ENCODE measurements around the gene ZNF280A. TPM values are rescaled to one million over a fixed set of nuclear protein-coding genes. Genes with fewer than 3 reads are reported as not detected.
"Not testable (repeated sequence)": the region's sequence is repeated elsewhere in the genome, so short reads cannot be mapped to it uniquely, and the experiment has no call there.

Gene ZNF280A
- total RNA-seq, 1 experiment from 2014 or later, result 8.8 TPM

DNA sequence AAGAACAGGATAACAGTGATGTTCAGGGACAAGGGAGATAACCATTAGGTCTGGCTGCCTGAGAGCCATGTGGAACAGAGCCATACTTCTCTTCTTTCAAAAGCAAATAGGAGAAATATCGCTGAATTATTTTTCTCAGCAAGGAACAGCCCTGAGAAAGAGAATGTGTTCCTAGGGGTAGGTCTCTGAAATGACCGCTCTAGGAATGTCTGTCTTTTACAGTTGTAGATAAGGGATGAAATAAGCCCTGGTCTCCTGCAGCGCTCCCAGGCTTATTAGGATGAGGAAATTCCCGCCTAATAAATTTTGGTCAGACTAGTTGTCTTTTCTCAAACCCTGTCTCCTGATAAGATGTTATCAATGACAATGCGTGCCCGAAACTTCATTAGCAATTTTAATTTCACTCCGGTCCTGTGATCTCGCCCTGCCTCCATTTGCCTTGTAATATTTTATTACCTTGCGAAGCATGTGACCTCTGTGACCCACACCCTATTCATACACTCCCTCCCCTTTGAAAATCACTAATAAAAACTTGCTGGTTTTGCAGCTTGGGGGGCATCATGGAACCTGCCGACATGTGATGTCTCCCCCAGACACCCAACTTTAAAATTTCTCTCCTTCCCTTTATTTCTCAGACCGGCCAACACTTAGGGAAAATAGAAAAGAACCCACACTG is 51.1 kb downstream of the ZNF280A start:
- not testable (repeated sequence) for DNase-seq (ENCODE audit: low spot score)

DNA sequence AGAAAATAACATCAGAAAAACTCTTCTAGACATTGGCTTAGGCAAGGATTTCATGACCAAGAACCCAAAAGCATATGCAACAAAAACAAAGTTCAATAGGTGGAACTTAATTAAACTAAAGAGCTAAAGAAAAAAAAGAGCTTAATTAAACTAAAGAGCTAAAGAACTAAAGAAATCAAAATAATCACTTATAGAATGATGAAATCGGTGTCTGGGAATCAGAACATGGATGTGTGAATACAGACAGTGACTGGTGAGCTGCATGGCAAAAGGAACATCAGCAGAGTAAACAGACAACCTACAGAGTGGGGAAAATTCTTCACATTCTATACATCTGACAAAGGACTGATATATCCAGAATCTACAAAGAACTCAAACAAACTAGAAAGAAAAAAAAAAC is 53.0 kb downstream of the ZNF280A start:
- no peak for DNase-seq (ENCODE audit: low spot score)

DNA sequence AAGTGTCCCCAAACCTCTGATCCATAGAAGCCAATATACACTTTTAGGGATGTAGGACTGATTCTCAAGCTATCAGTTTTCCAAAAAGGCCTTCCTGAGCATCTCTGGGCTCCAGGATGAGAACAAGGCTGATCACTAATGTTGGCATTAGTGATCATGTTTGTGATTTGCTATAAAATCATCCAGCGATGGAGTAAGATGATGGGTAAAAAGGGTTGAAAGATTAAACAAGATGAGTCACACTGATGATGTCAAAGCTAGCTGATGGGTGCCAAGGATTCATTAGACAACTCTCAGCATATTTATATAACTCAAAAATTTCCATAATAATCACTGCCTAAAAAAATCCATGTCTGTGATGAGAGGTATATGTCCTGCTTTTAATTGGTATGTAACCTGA is 54.3 kb downstream of the ZNF280A start:
- no peak for DNase-seq (ENCODE audit: low spot score)

DNA sequence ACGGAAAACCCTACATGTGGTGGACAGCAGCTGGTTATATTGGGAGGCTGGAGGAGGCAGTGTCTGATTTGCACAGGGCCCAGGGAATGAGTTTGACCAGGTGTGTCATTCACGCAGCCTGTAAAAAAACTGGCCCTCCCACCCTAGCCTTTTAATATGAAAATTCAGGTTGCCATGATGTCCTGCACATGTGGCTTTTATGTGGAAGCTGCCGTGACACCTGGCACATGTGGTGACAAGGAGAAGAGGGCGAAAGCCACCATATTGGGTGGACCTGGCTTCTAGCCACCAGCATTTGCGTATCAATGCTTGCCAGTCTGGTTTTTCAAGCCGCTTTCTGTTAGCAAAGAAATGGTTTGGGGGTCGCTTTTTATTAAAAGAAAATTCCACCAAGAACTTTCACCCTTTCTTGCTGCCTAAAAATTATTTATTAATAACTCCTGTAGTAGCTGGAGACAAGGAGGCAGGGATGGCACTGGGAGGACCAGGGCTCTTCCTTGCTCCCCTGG is 54.9 kb downstream of the ZNF280A start:
- no peak for DNase-seq (ENCODE audit: low spot score)

DNA sequence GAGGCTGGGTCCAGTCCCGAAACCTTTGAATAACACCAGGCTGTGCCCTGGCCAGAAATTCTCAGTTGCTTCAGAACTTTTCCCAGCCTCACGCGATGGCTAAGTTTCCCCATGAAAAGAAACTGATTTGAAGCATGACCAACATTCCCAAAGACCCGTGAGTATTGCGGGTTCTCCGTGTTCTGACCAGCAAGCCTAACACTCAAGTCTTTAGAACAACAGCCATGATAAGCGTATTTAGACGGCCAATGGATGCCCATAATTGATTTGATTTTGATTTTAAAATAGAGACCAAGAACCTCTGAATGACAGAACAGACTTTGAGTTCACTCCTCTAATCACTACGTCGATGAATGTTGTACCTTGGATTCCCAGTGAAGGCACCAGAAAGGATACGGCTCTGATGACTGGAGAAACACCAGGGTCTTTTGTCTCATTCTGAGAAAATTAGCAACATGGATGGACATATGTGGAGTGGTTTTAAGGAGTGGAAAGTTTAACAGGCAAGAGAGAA is 55.5 kb downstream of the ZNF280A start:
- no peak for DNase-seq (ENCODE audit: low spot score)

DNA sequence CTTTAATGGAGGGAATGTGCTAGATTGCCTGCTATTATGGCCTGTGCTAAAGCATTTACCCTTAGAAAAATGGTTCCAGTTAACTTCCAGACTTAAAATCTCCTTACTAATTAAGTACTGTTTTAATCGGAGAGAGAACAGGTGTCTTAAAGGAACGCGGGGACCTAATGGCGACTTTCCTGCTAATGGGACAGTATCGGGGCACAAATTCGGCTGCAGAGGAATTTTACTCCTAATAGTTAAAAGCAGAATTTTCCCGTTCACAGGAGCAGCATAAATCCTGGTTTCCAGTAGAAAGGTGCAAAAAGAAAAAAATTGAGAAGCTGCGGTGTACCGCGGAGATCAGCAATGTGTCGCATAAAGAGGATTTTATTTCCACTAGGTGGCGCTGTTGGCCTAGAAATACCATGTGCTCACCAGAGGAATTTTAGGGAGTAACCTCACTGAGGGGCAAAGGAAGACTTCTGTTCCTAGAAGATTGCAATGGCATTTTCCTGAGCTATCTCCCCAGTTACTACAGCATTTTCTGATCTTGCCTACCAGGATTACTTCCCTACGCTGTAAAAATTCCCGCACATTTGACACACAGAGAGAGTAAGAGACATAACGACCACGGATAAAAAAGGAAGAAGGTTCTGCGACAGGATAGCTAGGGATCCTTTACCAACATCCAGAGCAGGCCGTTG is 56.1 kb downstream of the ZNF280A start:
- DNase-seq (ENCODE audit: low spot score), result peak; percentile 35

Other genes with a start within 250 kb of the ZNF280A start
- gene ZNF280B, start 11.5 kb downstream of the ZNF280A start, total RNA-seq (2014; rRNA removed; shearing (Covaris generic)), result 3.0 TPM in 2 replicates
- gene PRAME, start 39.0 kb upstream of the ZNF280A start, total RNA-seq (2014; rRNA removed; shearing (Covaris generic)), result 53.8 and 57.4 TPM in 2 replicates
- gene GGTLC2, start 124.3 kb upstream of the ZNF280A start, total RNA-seq (2014; rRNA removed; shearing (Covaris generic)), result not detected in 2 replicates

Measured in A172 (cell line).